H1 (cell line): ENCODE measurements around the gene RRP9. TPM values are rescaled to one million over a fixed set of nuclear protein-coding genes. Genes with fewer than 3 reads are reported as not detected.

Experiments
- BACH1 ChIP-seq: IDR thresholded peaks from 2 replicates; pipeline ENCODE4 v1.6.1; 2012; ENCODE audit warnings: low read length, improper control_type of control experiment
- BCL11A ChIP-seq, 2 experiments: IDR thresholded peaks; one replicate each; pipeline ENCODE4 v1.6.1; 2011; ENCODE audit warnings: low read depth in 2 of 2, low read length in 2 of 2, mild to moderate bottlenecking in 2 of 2
- CBX5 ChIP-seq: fragments of 300-800, 300-1000 bp; sonication (generic); IDR thresholded peaks from 2 replicates; pipeline ENCODE4 v1.7.1; 2016; ENCODE audit warnings: antibody characterized with exemption, low read length, low read depth
- CHD2 ChIP-seq: IDR thresholded peaks from 2 replicates; pipeline ENCODE4 v1.6.1; 2012; ENCODE audit warnings: low read length, improper control_type of control experiment
- E2F6 ChIP-seq: IDR thresholded peaks from 2 replicates; pipeline ENCODE4 v1.6.1; 2012; ENCODE audit warnings: inconsistent platforms
- EP300 ChIP-seq, 2 experiments: IDR thresholded peaks; 1 replicate in 1 of 2; 2 replicates in 1 of 2; pipeline ENCODE4 v1.6.1; 2011 to 2012; ENCODE audit warnings: low read depth in 2 of 2, low read length in 2 of 2, mild to moderate bottlenecking in 2 of 2, borderline replicate concordance in 1 of 2, inconsistent platforms in 1 of 2, moderate library complexity in 1 of 2
- EZH2 ChIP-seq: fragments of 200-600 bp; sonication (generic); IDR thresholded peaks from 2 replicates; pipeline ENCODE4 v1.7.1; 2012; ENCODE audit warnings: low read depth, mild to moderate bottlenecking, moderate library complexity, low read length, inconsistent platforms; ENCODE audit not compliant: severe bottlenecking
- FOSL1 ChIP-seq: IDR thresholded peaks from 2 replicates; pipeline ENCODE4 v1.6.1; 2011; ENCODE audit warnings: mild to moderate bottlenecking, low read depth, low read length, moderate library complexity; ENCODE audit not compliant: insufficient read depth
- GTF2F1 ChIP-seq: IDR thresholded peaks from 2 replicates; pipeline ENCODE4 v1.6.1; 2012; ENCODE audit warnings: low read depth, low read length, improper control_type of control experiment, borderline replicate concordance
- HDAC2 ChIP-seq, 2 experiments: fragments of 300-600 bp in 1 of 2; sonication (generic) in 1 of 2; IDR thresholded peaks; 2 replicates each; pipeline ENCODE4 v1.6.1; 2011 to 2012; ENCODE audit warnings: low read depth in 2 of 2, low read length in 2 of 2, mild to moderate bottlenecking in 2 of 2, moderate library complexity in 2 of 2, borderline replicate concordance in 1 of 2, inconsistent platforms in 1 of 2
- HDAC6 ChIP-seq: IDR thresholded peaks from one replicate; pipeline ENCODE4 v1.7.1; 2012; ENCODE audit warnings: low read depth, mild to moderate bottlenecking, inconsistent platforms, low read length, moderate library complexity
- KDM1A ChIP-seq: fragments of 200-600, 300-600 bp; sonication (generic); IDR thresholded peaks from 2 replicates; pipeline ENCODE4 v1.7.1; 2016; ENCODE audit warnings: mild to moderate bottlenecking, low read length, borderline replicate concordance
- KDM5A ChIP-seq: fragments of 200-600 bp; IDR thresholded peaks from 2 replicates; pipeline ENCODE4 v1.7.1; 2012; ENCODE audit warnings: mild to moderate bottlenecking, low read length, inconsistent platforms, mixed read lengths
- MAFK ChIP-seq: IDR thresholded peaks from 2 replicates; pipeline ENCODE4 v1.6.1; 2012; ENCODE audit warnings: low read depth, mild to moderate bottlenecking, improper control_type of control experiment, low read length
- MAX ChIP-seq: IDR thresholded peaks from 2 replicates; pipeline ENCODE4 v1.6.1; 2012; ENCODE audit warnings: inconsistent platforms
- PHF8 ChIP-seq: fragments of 200-600 bp; sonication (generic); conservative IDR thresholded peaks from 2 replicates; pipeline ENCODE4 v1.7.1; 2012; ENCODE audit warnings: low read depth, mild to moderate bottlenecking, inconsistent platforms, low read length, moderate library complexity
- POLR2A ChIP-seq, 2 experiments: IDR thresholded peaks; 1 replicate in 1 of 2; 2 replicates in 1 of 2; pipeline ENCODE4 v1.6.1; 2011; ENCODE audit warnings: low read depth in 2 of 2, low read length in 2 of 2, mild to moderate bottlenecking in 2 of 2; ENCODE audit errors: control extremely low read depth in 1 of 2
- RAD21 ChIP-seq, 2 experiments: IDR thresholded peaks in 1 of 2; conservative IDR thresholded peaks in 1 of 2; 2 replicates each; pipeline ENCODE4 v1.6.1; 2011; ENCODE audit warnings: low read depth in 2 of 2, low read length in 2 of 2, improper control_type of control experiment in 1 of 2, inconsistent platforms in 1 of 2, mild to moderate bottlenecking in 1 of 2, moderate library complexity in 1 of 2
- SIN3A ChIP-seq, 2 experiments: IDR thresholded peaks in 1 of 2; conservative IDR thresholded peaks in 1 of 2; 2 replicates each; pipeline ENCODE4 v1.6.1; 2011 to 2012; ENCODE audit warnings: low read length in 2 of 2, improper control_type of control experiment in 1 of 2, low read depth in 1 of 2, mild to moderate bottlenecking in 1 of 2
- SP1 ChIP-seq: IDR thresholded peaks from 2 replicates; pipeline ENCODE4 v1.6.1; 2011; ENCODE audit warnings: low read depth, low read length
- SP4 ChIP-seq: IDR thresholded peaks from 2 replicates; pipeline ENCODE4 v1.6.1; 2012; ENCODE audit warnings: low read length, inconsistent platforms
- TAF1 ChIP-seq: IDR thresholded peaks from 2 replicates; pipeline ENCODE4 v1.6.1; 2011; ENCODE audit warnings: mild to moderate bottlenecking, low read depth, low read length
- TEAD4 ChIP-seq: IDR thresholded peaks from 2 replicates; pipeline ENCODE4 v1.6.1; 2012; ENCODE audit warnings: low read depth, low read length, inconsistent platforms, mixed read lengths
- YY1 ChIP-seq: IDR thresholded peaks from 2 replicates; pipeline ENCODE4 v1.6.1; 2011; ENCODE audit warnings: low read depth, mild to moderate bottlenecking, low read length
- polyA plus RNA-seq, 7 experiments: library from polyadenylated mRNA; depleted of rRNA in 3 of 7; stranded (reverse) in 5 of 7; unstranded in 2 of 7; fragments of >200 nt in 5 of 7; fragments of 200-250 nt in 2 of 7; gene quantifications; 1 replicate in 5 of 7; 2 replicates in 1 of 7; 4 replicates in 1 of 7; pipeline versions ENCODE4 v1.2.1 to v1.2.3, GENCODE V29; 2011 to 2013; ENCODE audit warnings: missing spikeins in 2 of 7, mixed read lengths in 2 of 7
- total RNA-seq: library from RNA; stranded (reverse); fragmentation: NEBNext Ultra II Directional; extraction: Animal tissue kit (Norgen Biotek cat#: 25700); gene quantifications from 2 replicates; pipeline ENCODE4 v1.2.1, GENCODE V29; 2021

RRP9 gene
- total and polyA plus RNA-seq, 2 of the 8 experiments (the other 6 are each of a cell fraction or from before 2014, with no cell fraction given) = 55.6 to 68.9 TPM

- TF ChIP-seq EP300 (IDR thresholded peaks at IDR 0.05; ENCODE audit: borderline replicate concordance in 1 of 2, low read depth in 2 of 2, low read length in 2 of 2) = no peak
- no peak for TF ChIP-seq FOSL1
- no peak for TF ChIP-seq GTF2F1
- TF ChIP-seq EZH2 = no peak
- TF ChIP-seq TAF1 = 0 out of 2 replicates have a peak, but pooled peaks have one; percentile 34
- TF ChIP-seq CHD2 = no peak
- TF ChIP-seq MAX = no peak
- no peak for TF ChIP-seq YY1
- no peak for TF ChIP-seq MAFK
- no peak for TF ChIP-seq RAD21 (IDR thresholded peaks at IDR 0.05 in 1 of 2, conservative IDR thresholded peaks at IDR 0.05 in 1 of 2; ENCODE audit: low read depth in 2 of 2, low read length in 2 of 2)
- TF ChIP-seq POLR2A (IDR thresholded peaks at IDR 0.05; ENCODE audit: control extremely low read depth in 1 of 2, low read depth in 2 of 2, low read length in 2 of 2) = no peak
- no peak for TF ChIP-seq HDAC2 (IDR thresholded peaks at IDR 0.05; ENCODE audit: borderline replicate concordance in 1 of 2, low read depth in 2 of 2, low read length in 2 of 2)
- TF ChIP-seq E2F6 = peak; percentile 6; the same call in 1 of the 2 replicates
- TF ChIP-seq BACH1 = no peak
- TF ChIP-seq BCL11A (IDR thresholded peaks at IDR 0.05; ENCODE audit: low read depth in 2 of 2, low read length in 2 of 2) = no peak
- no peak for TF ChIP-seq SP1
- TF ChIP-seq CBX5 = no peak
- no peak for TF ChIP-seq SIN3A (conservative IDR thresholded peaks at IDR 0.05 in 1 of 2, IDR thresholded peaks at IDR 0.05 in 1 of 2; ENCODE audit: low read depth in 1 of 2, low read length in 2 of 2)
- TF ChIP-seq KDM1A = no peak
- TF ChIP-seq HDAC6 = no peak
- no peak for TF ChIP-seq KDM5A
- peak; percentile 64 for TF ChIP-seq PHF8
- TF ChIP-seq TEAD4 = no peak
- TF ChIP-seq SP4 = no peak
Measured at GRCh38 chr3:51967384-51968169, 25.9 kb upstream of the RRP9 start, which contains the start of gene PCBP4 (continued).
